Stomach smooth muscle (tissue), 2 donors: Measurements from ENCODE around the gene RHPN2.

Experiments
- H3K27ac ChIP-seq: one replicate; pipeline ENCODE4 v1.7.0; 2013; ENCODE audit warnings: mild to moderate bottlenecking, low read length, inconsistent platforms
- H3K27me3 ChIP-seq, 2 donors: one replicate each; pipeline ENCODE4 v1.7.0; 2013; ENCODE audit warnings: low read length in 2 of 2; ENCODE audit not compliant: insufficient read depth in 2 of 2, control insufficient read depth in 1 of 2
- H3K36me3 ChIP-seq, 2 donors: one replicate each; pipeline ENCODE4 v1.7.0; 2013; ENCODE audit warnings: low read length in 2 of 2; ENCODE audit not compliant: control insufficient read depth in 2 of 2, insufficient read depth in 2 of 2
- H3K4me1 ChIP-seq: one replicate; pipeline ENCODE4 v1.7.0; 2013; ENCODE audit warnings: low read length; ENCODE audit not compliant: control insufficient read depth, insufficient read depth
- H3K4me3 ChIP-seq, 2 donors: one replicate each; pipeline ENCODE4 v1.7.0; 2013; ENCODE audit warnings: low read length in 2 of 2
- H3K9ac ChIP-seq, 2 donors: one replicate each; pipeline ENCODE4 v1.7.0; 2013; ENCODE audit warnings: low read length in 2 of 2, mild to moderate bottlenecking in 1 of 2
- H3K9me3 ChIP-seq, 2 donors: one replicate each; pipeline ENCODE4 v1.7.0; 2013; ENCODE audit warnings: low read length in 2 of 2; ENCODE audit not compliant: control insufficient read depth in 2 of 2
- donor health status: healthy.
- donor health status: Pancreatic carcinoma.

The RHPN2 gene

GRCh38 chr19:33093420-33094210, 28.9 kb upstream of the RHPN2 start:
- Histone ChIP-seq H3K9ac (no peak overlapping the region), H3K9me3 (no peaks in the 10 kb centered on the region), H3K27ac (no peak overlapping the region), H3K4me1 (no peaks in the 10 kb centered on the region), H3K27me3 (no peaks in the 10 kb centered on the region), H3K4me3 (no peak overlapping the region), H3K36me3 (peaks cover 48 to 62% of the 10 kb centered on the region in 2 donors)

GRCh38 chr19:33090179-33090578, 25.5 kb upstream of the RHPN2 start:
- Histone ChIP-seq H3K9ac (no peak overlapping the region), H3K27me3 (no peaks in the 10 kb centered on the region), H3K4me3 (peak overlapping the region in 1 of 2 donors; percentile 4), H3K36me3 (peaks cover 30 to 48% of the 10 kb centered on the region in 2 donors), H3K27ac (no peak overlapping the region), H3K4me1 (no peaks in the 10 kb centered on the region), H3K9me3 (no peaks in the 10 kb centered on the region)

- Histone ChIP-seq H3K36me3 (peaks cover 25 to 41% of the 10 kb centered on the region in 2 donors), H3K27ac (no peak overlapping the region), H3K4me3 (no peak overlapping the region), H3K9me3 (no peaks in the 10 kb centered on the region), H3K27me3 (no peaks in the 10 kb centered on the region), H3K9ac (no peak overlapping the region), H3K4me1 (no peaks in the 10 kb centered on the region)
Measured at GRCh38 chr19:33089010-33089409, 24.3 kb upstream of the RHPN2 start.

GRCh38 chr19:33086955-33087354, 22.3 kb upstream of the RHPN2 start:
- peaks cover 11 to 24% of the 10 kb centered on the region in 2 donors for H3K36me3 ChIP-seq
- H3K4me1 ChIP-seq = peaks cover 8% of the 10 kb centered on the region
- no peaks in the 10 kb centered on the region for H3K9me3 ChIP-seq
- H3K27ac ChIP-seq = no peak overlapping the region
- no peak overlapping the region for H3K9ac ChIP-seq
- H3K27me3 ChIP-seq = no peaks in the 10 kb centered on the region
- H3K4me3 ChIP-seq = no peak overlapping the region

GRCh38 chr19:33085570-33086128, 21.0 kb upstream of the RHPN2 start:
- Histone ChIP-seq H3K27ac (no peak overlapping the region), H3K27me3 (no peaks in the 10 kb centered on the region), H3K9me3 (no peaks in the 10 kb centered on the region), H3K4me1 (peaks cover 13% of the 10 kb centered on the region), H3K9ac (no peak overlapping the region), H3K36me3 (peaks cover 9 to 15% of the 10 kb centered on the region in 2 donors), H3K4me3 (no peak overlapping the region)

- Histone ChIP-seq H3K9ac (peak within 1 kb of the TSS; percentile 85 to 93), H3K36me3 (no peaks in the 10 kb centered on the region), H3K27me3 (no peaks in the 10 kb centered on the region), H3K9me3 (no peaks in the 10 kb centered on the region), H3K4me3 (peak within 1 kb of the TSS; percentile 79 to 100), H3K27ac (peak within 1 kb of the TSS; percentile 66), H3K4me1 (peaks cover 15% of the 10 kb centered on the region)
Measured at GRCh38 chr19:33080761-33081681, 16.3 kb upstream of the RHPN2 start, which contains the start of gene GPATCH1. TSS of gene GPATCH1 (plus strand) at chr19:33081181. CDS start at chr19:33081194, 13 bp downstream.

- no peaks in the 10 kb centered on the region for H3K36me3 ChIP-seq
- peaks cover 2% of the 10 kb centered on the region for H3K4me1 ChIP-seq
- H3K27ac ChIP-seq = no peak overlapping the region
- no peak overlapping the region for H3K9ac ChIP-seq
- no peaks in the 10 kb centered on the region for H3K9me3 ChIP-seq
- H3K4me3 ChIP-seq = no peak overlapping the region
- no peaks in the 10 kb centered on the region for H3K27me3 ChIP-seq
Measured at GRCh38 chr19:33075519-33075918, 10.8 kb upstream of the RHPN2 start.

GRCh38 chr19:33071887-33072286, 7.2 kb upstream of the RHPN2 start:
- H3K4me3 ChIP-seq = no peak overlapping the region
- no peak overlapping the region for H3K27ac ChIP-seq
- H3K9ac ChIP-seq = no peak overlapping the region
- H3K27me3 ChIP-seq = no peaks in the 10 kb centered on the region
- no peaks in the 10 kb centered on the region for H3K36me3 ChIP-seq
- no peaks in the 10 kb centered on the region for H3K9me3 ChIP-seq
- H3K4me1 ChIP-seq = no peaks in the 10 kb centered on the region

- Histone ChIP-seq H3K4me3 (no peak overlapping the region), H3K9ac (no peak overlapping the region), H3K9me3 (no peaks in the 10 kb centered on the region), H3K36me3 (no peaks in the 10 kb centered on the region), H3K4me1 (peaks cover 7% of the 10 kb centered on the region), H3K27ac (no peak overlapping the region), H3K27me3 (peaks cover 9 to 19% of the 10 kb centered on the region in 2 donors)
Measured at GRCh38 chr19:33067121-33067520, 2.4 kb upstream of the RHPN2 start.

- Histone ChIP-seq H3K27me3 (peaks cover 9 to 19% of the 10 kb centered on the region in 2 donors), H3K4me1 (peaks cover 7% of the 10 kb centered on the region), H3K27ac (no peak overlapping the region), H3K4me3 (no peak overlapping the region), H3K9me3 (no peaks in the 10 kb centered on the region), H3K36me3 (no peaks in the 10 kb centered on the region), H3K9ac (no peak overlapping the region)
Measured at GRCh38 chr19:33066543-33066942, 1.9 kb upstream of the RHPN2 start.
